ENCODE data around the gene CHCHD6.

CHCHD6 gene

DNA sequence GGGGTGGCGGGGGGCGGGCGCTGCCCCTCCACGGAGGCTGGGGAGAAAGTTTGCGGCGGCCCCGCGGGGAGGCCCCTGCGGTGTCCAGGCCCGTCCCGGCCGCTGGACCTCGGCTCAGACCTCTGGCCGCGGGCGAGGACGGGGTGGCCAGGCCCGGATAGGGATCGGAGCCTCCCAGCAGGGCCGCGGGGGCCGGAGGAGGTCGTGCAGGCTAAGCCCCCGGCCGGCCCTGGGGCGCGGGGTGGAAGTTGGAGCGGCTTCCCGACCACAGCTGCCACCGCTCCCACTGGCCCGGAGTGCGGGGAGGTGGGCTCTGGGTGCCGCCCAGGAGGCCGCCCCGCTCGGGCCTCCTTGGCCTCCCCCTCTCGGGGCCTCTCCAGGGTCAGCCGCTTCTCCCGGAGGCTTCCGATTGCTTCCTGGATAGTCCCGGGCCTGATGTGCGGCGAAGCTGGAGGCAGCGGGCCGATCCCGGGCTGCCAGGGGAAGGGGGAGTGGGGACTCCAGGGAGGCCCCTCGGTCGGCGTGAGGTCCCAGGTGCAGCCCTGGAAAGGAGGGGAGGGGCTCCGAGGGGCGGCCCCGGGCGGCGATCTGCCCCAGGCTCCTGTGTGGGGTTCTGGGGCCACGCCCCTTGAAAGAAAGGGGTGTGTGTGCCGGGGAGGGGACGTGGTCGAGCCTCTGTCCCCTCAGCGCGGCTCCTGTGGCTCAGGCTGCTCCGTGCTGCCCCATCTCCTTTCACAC is 279.8 kb downstream of the CHCHD6 start:
- H3K27ac ChIP-seq: peak overlapping the region; percentile 51 to 94
- DNase-seq (ENCODE audit: low spot score): no peak
- no peak for TF ChIP-seq CTCF (IDR thresholded peaks at IDR 0.05)
- H3K4me3 ChIP-seq: peak overlapping the region; percentile 90

DNA sequence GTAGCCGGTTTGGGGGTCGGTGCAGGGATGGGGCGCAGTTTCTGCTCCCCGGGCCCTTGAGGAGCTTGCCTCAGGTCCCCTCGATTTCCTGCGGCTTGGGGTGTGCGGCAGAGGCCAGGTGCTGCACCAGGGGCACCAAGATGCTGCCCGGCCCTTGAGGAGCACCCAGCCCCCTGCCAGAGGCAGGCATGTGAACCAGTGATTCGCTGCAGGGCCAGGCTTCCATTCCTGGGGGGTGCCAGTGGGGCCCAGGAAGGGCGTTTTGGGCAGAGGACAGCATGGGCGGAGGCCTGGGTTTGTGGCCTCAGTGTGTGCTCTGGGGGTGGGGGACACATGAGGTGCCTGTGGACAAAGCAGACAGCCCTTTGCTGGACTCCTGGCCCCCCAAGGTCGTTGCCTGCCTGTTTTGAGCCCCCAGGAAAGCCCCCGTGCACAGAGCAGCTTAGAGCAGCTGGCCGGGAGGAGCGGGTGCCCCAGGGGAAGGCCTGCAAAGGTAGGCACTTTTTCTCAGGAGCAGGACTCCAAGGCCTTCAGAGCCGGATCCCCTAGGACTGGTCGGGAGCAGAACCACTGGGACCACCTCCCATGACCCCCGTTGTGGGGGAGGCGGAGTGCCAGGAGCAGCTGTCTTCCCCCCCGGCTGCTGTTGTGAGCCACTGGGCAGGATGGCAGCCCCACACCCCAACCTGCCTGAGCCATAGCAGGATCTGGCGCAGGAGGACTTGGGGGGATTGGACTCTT is 280.5 kb downstream of the CHCHD6 start:
- Histone ChIP-seq H3K27ac (peak overlapping the region in 1 of 2 donors; percentile 94), H3K4me3 (peak overlapping the region; percentile 90)
- no peak for DNase-seq (ENCODE audit: low spot score)
- TF ChIP-seq CTCF (IDR thresholded peaks at IDR 0.05): no peak

GRCh38 chr3:126985132-126985985 is 281.3 kb downstream of the CHCHD6 start:
- peak overlapping the region in 1 of 2 donors; percentile 94 for H3K27ac ChIP-seq
- TF ChIP-seq CTCF (IDR thresholded peaks at IDR 0.05): no peak
- H3K4me3 ChIP-seq: peak overlapping the region; percentile 90
- DNase-seq (ENCODE audit: low spot score): no peak

- DNase-seq (ENCODE audit: low spot score): no peak
- H3K27ac ChIP-seq: peak overlapping the region in 1 of 2 donors; percentile 94
- H3K4me3 ChIP-seq: peak overlapping the region; percentile 12
- TF ChIP-seq CTCF (IDR thresholded peaks at IDR 0.05): no peak
These were observed 282.0 kb downstream of the CHCHD6 start for GRCh38 chr3:126986001-126986400.

GRCh38 chr3:126987129-126987528 is 283.1 kb downstream of the CHCHD6 start:
- no peak for DNase-seq (ENCODE audit: low spot score)
- no peak for TF ChIP-seq CTCF (IDR thresholded peaks at IDR 0.05)
- Histone ChIP-seq H3K27ac (peak overlapping the region in 1 of 2 donors; percentile 33), H3K4me3 (no peak overlapping the region)

GRCh38 chr3:126987596-126987995 is 283.6 kb downstream of the CHCHD6 start:
- no peak for TF ChIP-seq CTCF (IDR thresholded peaks at IDR 0.05)
- no peak overlapping the region for H3K4me3 ChIP-seq
- no peak for DNase-seq (ENCODE audit: low spot score)
- H3K27ac ChIP-seq: peak overlapping the region in 1 of 2 donors; percentile 33

All from coronary artery (tissue), 2 donors.